H1 (cell line): ENCODE measurements around the gene COX10. TPM values are rescaled to one million over a fixed set of nuclear protein-coding genes. Genes with fewer than 3 reads are reported as not detected.

ENCODE experiments used
- CTCF ChIA-PET: fragments of 300-600 bp; sonication (Branson Sonifier 250); formaldehyde crosslinking; loops from one replicate; lab custom pipeline; 2021; ENCODE audit not compliant: partially characterized antibody; lab: Charles Lee
- POLR2A ChIA-PET: fragments of 300-600 bp; sonication (Branson Sonifier 250); formaldehyde crosslinking; loops from one replicate; lab custom pipeline; 2021; ENCODE audit warnings: inconsistent platforms; ENCODE audit not compliant: partially characterized antibody; lab: Charles Lee
- DNase-seq, 2 experiments: peaks; one replicate each; pipeline versions ENCODE4 v3.0.0 to v3.0.0-alpha.2; 2010 to 2022; ENCODE audit warnings: low spot score in 2 of 2, low read depth in 1 of 2, mixed read lengths in 1 of 2
- FAIRE-seq: peaks from 2 replicates; lab custom pipeline; 2011; peaks lifted over from hg19 to GRCh38; lab: Jason Lieb, UNC
- H2AFZ ChIP-seq: 2 replicates; pipeline ENCODE4 v1.8.1; 2012; ENCODE audit warnings: low read length, inconsistent platforms
- H2AK5ac ChIP-seq: 2 replicates; pipeline ENCODE4 v1.6.1; 2013; ENCODE audit warnings: low read depth, low read length
- H2BK120ac ChIP-seq: replicated peaks from 2 replicates; pipeline ENCODE3; 2013; ENCODE audit warnings: low read depth, low read length, inconsistent platforms
- H2BK12ac ChIP-seq: 2 replicates; pipeline ENCODE4 v1.6.1; 2013; ENCODE audit warnings: low read depth, low read length
- H2BK15ac ChIP-seq: 2 replicates; pipeline ENCODE4 v1.6.1; 2013; ENCODE audit warnings: low read length
- H2BK20ac ChIP-seq: 2 replicates; pipeline ENCODE4 v1.6.1; 2013; ENCODE audit warnings: low read length
- H2BK5ac ChIP-seq: 2 replicates; pipeline ENCODE4 v1.6.1; 2013; ENCODE audit warnings: low read depth, low read length
- H3K14ac ChIP-seq: 2 replicates; pipeline ENCODE4 v1.6.1; 2013; ENCODE audit warnings: inconsistent platforms; ENCODE audit not compliant: insufficient read length
- H3K18ac ChIP-seq: 2 replicates; pipeline ENCODE4 v1.6.1; 2013; ENCODE audit warnings: low read length; ENCODE audit errors: extremely low read depth
- H3K23ac ChIP-seq: 2 replicates; pipeline ENCODE4 v1.6.1; 2013; ENCODE audit warnings: inconsistent platforms; ENCODE audit not compliant: insufficient read length
- H3K23me2 ChIP-seq: 2 replicates; pipeline ENCODE4 v1.6.1; 2013; ENCODE audit warnings: low read depth, low read length
- H3K27ac ChIP-seq: 2 replicates; pipeline ENCODE4 v1.6.1; 2011; ENCODE audit warnings: low read depth, low read length, inconsistent platforms
- H3K27me3 ChIP-seq, 4 experiments: replicated peaks in 1 of 4; 1 replicate in 1 of 4; 2 replicates in 3 of 4; pipeline versions ENCODE4 v1.6.1 to v1.8.1; 2011 to 2013; ENCODE audit warnings: low read length in 3 of 4, mild to moderate bottlenecking in 3 of 4, inconsistent platforms in 2 of 4, mixed read lengths in 2 of 4, moderate library complexity in 1 of 4; ENCODE audit not compliant: control insufficient read depth in 3 of 4, insufficient read depth in 3 of 4; ENCODE audit errors: extremely low read depth in 1 of 4
- H3K36me3 ChIP-seq, 4 experiments: 2 replicates each; pipeline versions ENCODE4 v1.6.1 to v1.8.1; 2011 to 2013; ENCODE audit warnings: mild to moderate bottlenecking in 4 of 4, low read length in 3 of 4, moderate library complexity in 2 of 4, control low read depth in 1 of 4, inconsistent platforms in 1 of 4; ENCODE audit not compliant: insufficient read depth in 4 of 4, control insufficient read depth in 2 of 4
- H3K4ac ChIP-seq: replicated peaks from 2 replicates; pipeline ENCODE3; 2013; ENCODE audit warnings: low read length, low read depth, mixed read lengths, inconsistent platforms; ENCODE audit not compliant: insufficient read length
- H3K4me1 ChIP-seq, 4 experiments: replicated peaks in 1 of 4; 1 replicate in 1 of 4; 2 replicates in 3 of 4; pipeline versions ENCODE4 v1.6.1 to v1.8.1; 2011 to 2013; ENCODE audit warnings: low read length in 3 of 4, inconsistent platforms in 2 of 4, mixed read lengths in 1 of 4; ENCODE audit not compliant: insufficient read depth in 4 of 4, control insufficient read depth in 3 of 4
- H3K4me2 ChIP-seq, 2 experiments: 2 replicates each; pipeline versions ENCODE4 v1.6.1 to v1.8.1; 2011 to 2013; ENCODE audit warnings: low read depth in 2 of 2, low read length in 2 of 2, control low read depth in 1 of 2, inconsistent platforms in 1 of 2, mild to moderate bottlenecking in 1 of 2; ENCODE audit not compliant: insufficient read depth in 1 of 2
- H3K4me3 ChIP-seq, 4 experiments: fragments of 200-600, 300-600 bp in 1 of 4; sonication (generic), shearing (Covaris generic), sonication (Bioruptor Twin) in 1 of 4; 2 replicates each; pipeline versions ENCODE4 v1.5.1 to v1.8.1; 2011 to 2016; ENCODE audit warnings: low read length in 4 of 4, low read depth in 3 of 4, control low read depth in 2 of 4, inconsistent platforms in 2 of 4, mild to moderate bottlenecking in 2 of 4, mixed read lengths in 1 of 4, moderate library complexity in 1 of 4; ENCODE audit not compliant: insufficient read depth in 2 of 4; ENCODE audit errors: extremely low read depth in 1 of 4
- H3K56ac ChIP-seq: replicated peaks from 2 replicates; pipeline ENCODE3; 2013; ENCODE audit warnings: low read depth, mild to moderate bottlenecking, mixed read lengths, low read length, inconsistent platforms; ENCODE audit not compliant: insufficient read length
- H3K79me1 ChIP-seq: 2 replicates; pipeline ENCODE4 v1.6.1; 2013; ENCODE audit warnings: low read depth, low read length, control low read depth
- H3K79me2 ChIP-seq, 2 experiments: 2 replicates each; pipeline versions ENCODE4 v1.6.1 to v1.8.1; 2012 to 2013; ENCODE audit warnings: low read length in 2 of 2, mild to moderate bottlenecking in 2 of 2, inconsistent platforms in 1 of 2; ENCODE audit not compliant: insufficient read depth in 2 of 2, control insufficient read depth in 1 of 2
- H3K9ac ChIP-seq, 4 experiments: replicated peaks in 1 of 4; 1 replicate in 1 of 4; 2 replicates in 3 of 4; pipeline versions ENCODE4 v1.6.1 to v1.8.1; 2011 to 2013; ENCODE audit warnings: low read depth in 3 of 4, low read length in 3 of 4, control low read depth in 2 of 4, mild to moderate bottlenecking in 2 of 4, moderate library complexity in 2 of 4, inconsistent platforms in 1 of 4; ENCODE audit errors: extremely low read depth in 1 of 4
- H3K9me3 ChIP-seq, 2 experiments: 2 replicates each; pipeline versions ENCODE4 v1.6.1 to v1.8.1; 2012 to 2013; ENCODE audit warnings: mild to moderate bottlenecking in 2 of 2, moderate library complexity in 2 of 2, control low read depth in 1 of 2, inconsistent platforms in 1 of 2, low read depth in 1 of 2, low read length in 1 of 2, mixed read lengths in 1 of 2; ENCODE audit not compliant: insufficient read depth in 2 of 2
- H4K20me1 ChIP-seq, 2 experiments: replicated peaks in 1 of 2; 2 replicates each; pipeline versions ENCODE3 to v1.8.1; 2011 to 2013; ENCODE audit warnings: inconsistent platforms in 2 of 2, low read length in 2 of 2, mild to moderate bottlenecking in 1 of 2; ENCODE audit not compliant: insufficient read depth in 2 of 2, control insufficient read depth in 1 of 2
- H4K5ac ChIP-seq: 2 replicates; pipeline ENCODE4 v1.6.1; 2013; ENCODE audit warnings: low read length, low read depth, mixed read lengths, inconsistent platforms; ENCODE audit not compliant: insufficient read length
- H4K8ac ChIP-seq: 2 replicates; pipeline ENCODE4 v1.8.0; 2013; ENCODE audit warnings: mild to moderate bottlenecking, moderate library complexity, low read length, inconsistent platforms; ENCODE audit not compliant: insufficient read depth; ENCODE audit errors: extremely low read depth
- H4K91ac ChIP-seq: replicated peaks from 2 replicates; pipeline ENCODE3; 2013; ENCODE audit warnings: low read length, mixed read lengths, inconsistent platforms; ENCODE audit not compliant: insufficient read length
- HDAC2 ChIP-seq, 2 experiments: fragments of 300-600 bp in 1 of 2; sonication (generic) in 1 of 2; IDR thresholded peaks; 2 replicates each; pipeline ENCODE4 v1.6.1; 2011 to 2012; ENCODE audit warnings: low read depth in 2 of 2, low read length in 2 of 2, mild to moderate bottlenecking in 2 of 2, moderate library complexity in 2 of 2, borderline replicate concordance in 1 of 2, inconsistent platforms in 1 of 2
- JUND ChIP-seq: IDR thresholded peaks from 2 replicates; pipeline ENCODE4 v1.6.1; 2011; ENCODE audit warnings: mild to moderate bottlenecking, improper control_type of control experiment, low read length
- NRF1 ChIP-seq: IDR thresholded peaks from 2 replicates; pipeline ENCODE4 v1.6.1; 2011; ENCODE audit warnings: mild to moderate bottlenecking, low read depth, low read length, improper control_type of control experiment
- POLR2AphosphoS5 ChIP-seq: IDR thresholded peaks from 2 replicates; pipeline ENCODE4 v1.6.1; 2011; ENCODE audit warnings: low read depth, low read length
- RBBP5 ChIP-seq: IDR thresholded peaks from 2 replicates; pipeline ENCODE4 v1.7.1; 2012; ENCODE audit warnings: low read depth, mild to moderate bottlenecking, inconsistent platforms, low read length, moderate library complexity, borderline replicate concordance
- SUZ12 ChIP-seq: fragments of 200-600 bp; sonication (generic); IDR thresholded peaks from 2 replicates; pipeline ENCODE4 v1.6.1; 2012; ENCODE audit warnings: mild to moderate bottlenecking, inconsistent platforms, low read length, moderate library complexity, mixed read lengths
- WGBS, 2 experiments: shearing (Covaris generic) in 1 of 2; methylation state at CpG; one replicate each; pipeline versions ENCODE4 v1.1.6 to v1.1.7; 2013 to 2015; ENCODE audit warnings: low lambda C conversion rate in 2 of 2, mixed read lengths in 2 of 2, inconsistent platforms in 1 of 2, low coverage in 1 of 2, missing lambda C conversion rate in 1 of 2; ENCODE audit not compliant: insufficient replicate concordance in 2 of 2, insufficient coverage in 1 of 2, insufficient read length in 1 of 2; ENCODE audit errors: extremely low coverage in 1 of 2, missing lambda C conversion rate in 1 of 2; 5-methylcytosine and 5-hydroxymethylcytosine counted together
- polyA plus RNA-seq, 7 experiments: library from polyadenylated mRNA; depleted of rRNA in 3 of 7; stranded (reverse) in 5 of 7; unstranded in 2 of 7; fragments of >200 nt in 5 of 7; fragments of 200-250 nt in 2 of 7; gene quantifications; 1 replicate in 5 of 7; 2 replicates in 1 of 7; 4 replicates in 1 of 7; pipeline versions ENCODE4 v1.2.1 to v1.2.3, GENCODE V29; 2011 to 2013; ENCODE audit warnings: missing spikeins in 2 of 7, mixed read lengths in 2 of 7
- total RNA-seq: library from RNA; stranded (reverse); fragmentation: NEBNext Ultra II Directional; extraction: Animal tissue kit (Norgen Biotek cat#: 25700); gene quantifications from 2 replicates; pipeline ENCODE4 v1.2.1, GENCODE V29; 2021
- TF ChIP-seq, protein P1 (sequence below): IDR thresholded peaks from 2 replicates; pipeline ENCODE4 v1.6.1; 2011; ENCODE audit warnings: low read depth, mild to moderate bottlenecking, low read length; ENCODE audit not compliant: insufficient read depth

The COX10 gene
- total and polyA plus RNA-seq, 2 of the 8 experiments (the other 6 are each of a cell fraction or from before 2014, with no cell fraction given), result 18.0 to 23.0 TPM

DNA sequence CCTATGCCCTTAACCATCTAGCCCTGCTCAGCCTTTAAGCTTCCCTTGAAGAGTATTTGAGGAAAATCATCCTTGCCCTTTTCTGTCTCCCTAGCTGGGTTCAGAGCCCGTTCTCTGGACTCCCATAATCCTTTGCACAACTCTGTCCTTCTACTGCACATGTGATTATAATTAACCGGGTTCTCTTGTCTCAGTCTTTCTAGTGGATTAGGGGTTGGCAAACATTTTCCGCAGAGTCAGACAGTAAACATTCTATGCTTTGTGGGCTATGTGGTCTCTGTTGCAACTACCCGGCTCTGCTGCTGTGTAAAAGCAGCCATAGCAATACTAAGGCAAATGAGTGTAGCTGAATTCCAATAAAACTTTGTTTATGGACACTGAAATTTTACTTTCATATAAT is 87.4 kb downstream of the COX10 start:
- no peak overlapping the region for H2BK5ac ChIP-seq
- H3K23me2 ChIP-seq, result no peaks in the 10 kb centered on the region
- 44% methylated on average over 4 of the region's 4 CpGs; no CpG with 5 or more reads in 1 of the 2 experiments for WGBS, 2 experiments
- H2BK120ac ChIP-seq, result no peak overlapping the region
- H3K4me2 ChIP-seq, result no peak overlapping the region
- no peaks in the 10 kb centered on the region for H3K79me2 ChIP-seq
- DNase-seq, result no peak
- no peak overlapping the region for H3K4ac ChIP-seq
- no peak overlapping the region for H4K91ac ChIP-seq
- CTCF ChIA-PET, result no interaction called here
- H3K14ac ChIP-seq, result no peak overlapping the region
- no peak overlapping the region for H3K56ac ChIP-seq
- H3K9me3 ChIP-seq, result no peaks in the 10 kb centered on the region
- H2AFZ ChIP-seq, result no peak overlapping the region
- H3K4me1 ChIP-seq, result no peaks in the 10 kb centered on the region
- FAIRE-seq, result no peak
- no peak overlapping the region for H2BK20ac ChIP-seq
- no peaks in the 10 kb centered on the region; a peak in 1 of 8 replicates for H3K36me3 ChIP-seq
- H2BK12ac ChIP-seq, result no peak overlapping the region
- POLR2A ChIA-PET, result no interaction called here
- no peak overlapping the region for H2AK5ac ChIP-seq
- no peak overlapping the region for H4K5ac ChIP-seq
- no peak overlapping the region for H2BK15ac ChIP-seq
- H3K9ac ChIP-seq, result no peak overlapping the region
- peaks cover 0 to 1% of the 10 kb centered on the region in 2 experiments for H4K20me1 ChIP-seq
- no peak overlapping the region for H3K27ac ChIP-seq
- no peaks in the 10 kb centered on the region for H3K27me3 ChIP-seq
- H3K79me1 ChIP-seq, result no peaks in the 10 kb centered on the region
- no peak overlapping the region for H4K8ac ChIP-seq
- no peak overlapping the region for H3K18ac ChIP-seq
- no peak for TF ChIP-seq SUZ12
- no peak for TF ChIP-seq HDAC2 (IDR thresholded peaks at IDR 0.05; ENCODE audit: borderline replicate concordance in 1 of 2, low read depth in 2 of 2, low read length in 2 of 2)
- no peak for TF ChIP-seq JUND
- TF ChIP-seq, protein P1, sequence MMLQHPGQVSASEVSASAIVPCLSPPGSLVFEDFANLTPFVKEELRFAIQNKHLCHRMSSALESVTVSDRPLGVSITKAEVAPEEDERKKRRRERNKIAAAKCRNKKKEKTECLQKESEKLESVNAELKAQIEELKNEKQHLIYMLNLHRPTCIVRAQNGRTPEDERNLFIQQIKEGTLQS, result no peak
- TF ChIP-seq NRF1, result no peak
- no peak for TF ChIP-seq RBBP5
- no peak for TF ChIP-seq POLR2AphosphoS5
- no peak overlapping the region for H3K23ac ChIP-seq
- no peak overlapping the region for H3K4me3 ChIP-seq
